Sigmoid colon (tissue), 7 donors: ENCODE data around the gene MZT2B. TPM values are rescaled to one million over a fixed set of nuclear protein-coding genes. Genes with fewer than 3 reads are reported as not detected.
"Not testable (repeated sequence)": the region's sequence is repeated elsewhere in the genome, so short reads cannot be mapped to it uniquely, and the experiment has no call there.

Source experiments
- DNase-seq: peaks from one replicate; pipeline ENCODE4 v3.0.0-alpha.2; 2019
- H3K27ac ChIP-seq, 4 donors: fragments of 200-600 bp; sonication (generic); one replicate each; pipeline ENCODE4 v1.5.1; 2016 to 2019; ENCODE audit warnings: mild to moderate bottlenecking in 1 of 4
- H3K27me3 ChIP-seq, 3 donors: fragments of 200-600 bp; sonication (generic); one replicate each; pipeline ENCODE4 v1.5.1; 2019; ENCODE audit warnings: mild to moderate bottlenecking in 1 of 3
- H3K36me3 ChIP-seq, 4 donors: fragments of 200-600 bp; sonication (generic); one replicate each; pipeline ENCODE4 v1.5.1; 2016 to 2019
- H3K4me1 ChIP-seq, 4 donors: fragments of 200-600 bp; sonication (generic); one replicate each; pipeline ENCODE4 v1.5.1; 2017 to 2019
- H3K4me3 ChIP-seq, 4 donors: fragments of 200-600 bp; sonication (generic); one replicate each; pipeline ENCODE4 v1.5.1; 2017 to 2019; ENCODE audit warnings: mild to moderate bottlenecking in 2 of 4, moderate library complexity in 1 of 4
- H3K9me3 ChIP-seq, 4 donors: fragments of 200-600 bp in 3 of 4; sonication (generic) in 3 of 4; one replicate each; pipeline versions ENCODE4 v1.5.1 to v1.6.1; 2013 to 2019
- CTCF ChIP-seq, 4 experiments: fragments of 450-650 bp in 3 of 4; fragments of 200-600 bp in 1 of 4; IDR thresholded peaks; one replicate each; pipeline ENCODE4 v1.5.1; 2016 to 2019; ENCODE audit warnings: antibody characterized with exemption in 4 of 4, mild to moderate bottlenecking in 3 of 4, moderate library complexity in 2 of 4
- EP300 ChIP-seq, 4 donors: sonication (generic); formaldehyde crosslinking; IDR thresholded peaks; one replicate each; pipeline ENCODE4 v1.6.1; 2017; ENCODE audit warnings: antibody characterized with exemption in 4 of 4
- POLR2A ChIP-seq, 2 donors: fragments of 450-650 bp; IDR thresholded peaks; one replicate each; pipeline ENCODE4 v1.6.1; 2016; ENCODE audit warnings: antibody characterized with exemption in 2 of 2, mild to moderate bottlenecking in 2 of 2, moderate library complexity in 2 of 2
- POLR2AphosphoS5 ChIP-seq, 4 donors: sonication (generic); formaldehyde crosslinking; IDR thresholded peaks; one replicate each; pipeline ENCODE4 v1.6.1; 2017; ENCODE audit warnings: antibody characterized with exemption in 4 of 4
- WGBS, 2 donors: extraction: QIAGEN DNeasy Blood & Tissue Kit; methylation state at CpG; one replicate each; pipeline ENCODE4 v1.1.7; 2013; 5-methylcytosine and 5-hydroxymethylcytosine counted together
- intact Hi-C: fragments of 100-400 bp; cut with DNase I; formaldehyde crosslinking; loops from one replicate; pipeline ENCODE4 v1.15.1; 2023
- polyA plus RNA-seq, 3 donors: library from polyadenylated mRNA; stranded (reverse); fragments of 200-250 nt; gene quantifications; one replicate each; pipeline ENCODE4 v1.2.3, GENCODE V29; 2013
- total RNA-seq, 4 donors: library from RNA; depleted of rRNA; stranded (reverse); fragments of >200 nt; gene quantifications; one replicate each; pipeline ENCODE4 v1.1.0, GENCODE V29; 2016
- donor health status: healthy with polysubstance abuse.
- donor health status: Bipolar disorder and iron deficiency.
- donor health status: healthy.

MZT2B gene
- total and polyA plus RNA-seq, 7 donors = 97.8 to 259 (median 164) TPM

DNA sequence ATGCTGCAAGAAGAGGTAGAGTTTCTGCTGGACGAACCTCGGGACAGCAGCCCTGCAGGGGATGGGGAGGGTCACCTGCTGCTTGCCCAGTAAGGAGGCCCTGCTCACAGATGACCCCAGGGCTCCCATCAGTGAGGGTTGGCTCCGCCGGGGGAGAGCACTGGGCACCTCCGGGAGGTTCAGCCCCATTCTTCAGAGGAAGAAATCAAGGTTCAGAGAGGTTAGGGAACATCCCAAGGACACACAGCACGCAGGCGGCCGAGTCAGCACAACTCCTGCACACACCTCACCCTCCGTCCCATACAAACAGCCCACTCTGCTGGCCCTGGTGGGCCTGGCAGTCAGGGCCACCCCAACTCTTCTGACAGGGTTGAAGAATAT, 25.4 kb upstream of the MZT2B start:
- WGBS, 2 donors = 91 to 92% methylated on average over 9 of the region's 9 CpGs
- TF ChIP-seq POLR2A (IDR thresholded peaks at IDR 0.05) (no peak), CTCF (IDR thresholded peaks at IDR 0.05) (no peak), EP300 (IDR thresholded peaks at IDR 0.05) (no peak), POLR2AphosphoS5 (IDR thresholded peaks at IDR 0.05) (no peak)
- Histone ChIP-seq H3K36me3 (peaks cover 0 to 55% (median 14%) of the 10 kb centered on the region in 4 donors), H3K4me1 (no peaks in the 10 kb centered on the region), H3K4me3 (no peak overlapping the region), H3K27ac (no peak overlapping the region), H3K27me3 (no peaks in the 10 kb centered on the region), H3K9me3 (no peaks in the 10 kb centered on the region)
- DNase-seq = no peak
- intact Hi-C loops = no loop called here

DNA sequence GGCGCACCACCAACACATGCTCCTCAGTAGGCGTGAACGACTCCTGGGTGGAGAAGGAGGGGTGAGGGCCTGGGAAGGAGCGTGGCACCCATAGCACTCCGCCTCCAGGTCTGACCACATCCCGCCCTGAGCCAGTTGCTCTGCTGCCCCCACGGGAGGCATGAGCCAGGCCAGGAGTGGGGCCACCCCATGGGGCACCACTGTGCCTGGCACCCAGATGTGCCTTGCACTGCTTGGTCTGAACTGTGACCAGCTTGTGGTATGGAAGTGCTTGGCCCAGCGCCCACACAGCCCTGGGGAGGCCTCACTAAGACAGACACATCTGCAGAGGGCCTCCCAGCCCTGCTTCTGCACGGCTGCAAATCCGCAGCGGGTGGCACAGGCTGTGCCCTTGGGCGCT, 24.7 kb upstream of the MZT2B start:
- H3K36me3 ChIP-seq = peaks cover 0 to 51% (median 13%) of the 10 kb centered on the region in 4 donors
- DNase-seq, H3K4me3 ChIP-seq, H3K27me3 ChIP-seq, H3K27ac ChIP-seq, H3K4me1 ChIP-seq, H3K9me3 ChIP-seq, intact Hi-C loops: not testable (repeated sequence)
- WGBS, 2 donors = 71 to 82% methylated on average over 11 of the region's 12 CpGs

DNA sequence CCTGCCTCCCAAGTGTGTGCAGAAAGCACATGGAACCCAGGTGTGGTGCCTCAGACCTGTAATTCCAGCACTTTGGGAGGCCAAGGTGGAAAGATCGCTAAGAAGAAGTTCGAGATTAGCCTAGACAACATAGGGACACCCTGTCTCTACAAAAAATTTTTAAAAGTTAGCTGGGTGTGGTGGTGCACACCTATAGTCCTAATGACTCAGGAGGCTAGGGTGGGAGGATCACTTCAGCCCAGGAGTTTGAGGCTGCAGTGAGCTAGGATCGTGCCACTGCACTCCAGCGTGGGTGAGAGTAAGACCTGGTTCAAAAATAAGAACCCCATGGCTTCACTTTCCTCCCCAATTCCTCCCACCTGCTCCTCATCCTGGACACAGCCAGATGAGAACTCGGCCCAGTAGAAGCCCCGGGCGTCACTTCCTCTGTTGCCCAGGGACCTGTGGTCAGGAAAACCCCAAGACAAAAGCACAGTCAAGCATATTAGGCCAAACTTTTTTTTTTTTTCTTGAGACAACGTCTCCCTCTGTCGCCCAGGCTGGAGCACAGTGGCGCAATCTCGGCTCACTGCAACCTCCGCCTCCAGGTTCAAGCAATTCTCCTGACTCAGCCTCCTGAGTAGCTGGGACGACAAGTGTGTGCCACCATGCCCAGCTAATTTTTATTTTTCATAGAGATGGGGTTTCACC, 24.1 kb upstream of the MZT2B start:
- H3K27me3 ChIP-seq, DNase-seq, intact Hi-C loops, H3K4me1 ChIP-seq, H3K4me3 ChIP-seq, H3K27ac ChIP-seq, H3K9me3 ChIP-seq: not testable (repeated sequence)
- peaks cover 0 to 51% (median 12%) of the 10 kb centered on the region in 4 donors for H3K36me3 ChIP-seq
- WGBS, 2 donors = 62 to 76% methylated on average over 13 of the region's 13 CpGs

DNA sequence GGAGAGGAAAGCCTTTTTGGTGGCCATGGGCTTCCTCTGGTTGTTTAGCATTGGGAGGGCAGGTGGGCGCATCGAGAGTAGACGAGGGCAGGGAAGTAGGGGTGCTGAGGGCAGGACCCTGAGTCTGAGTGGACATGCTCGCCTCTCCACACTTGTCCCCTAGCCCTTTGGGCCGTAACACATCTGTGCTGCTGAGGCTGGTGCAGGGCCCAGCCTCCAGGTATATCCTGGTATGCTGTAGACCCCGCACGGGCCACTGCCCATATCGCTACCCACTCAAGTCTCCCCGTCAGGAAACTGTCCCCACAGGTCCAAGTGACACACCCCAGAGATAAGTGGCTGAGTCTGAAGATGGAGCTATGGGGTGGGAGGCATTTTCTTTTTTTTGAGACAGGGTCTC, 23.4 kb upstream of the MZT2B start:
- Histone ChIP-seq H3K27me3 (no peaks in the 10 kb centered on the region), H3K36me3 (peaks cover 0 to 53% (median 12%) of the 10 kb centered on the region in 4 donors), H3K4me3 (no peak overlapping the region), H3K9me3 (no peaks in the 10 kb centered on the region), H3K4me1 (no peaks in the 10 kb centered on the region), H3K27ac (no peak overlapping the region)
- TF ChIP-seq POLR2A (IDR thresholded peaks at IDR 0.05) (no peak), EP300 (IDR thresholded peaks at IDR 0.05) (no peak), POLR2AphosphoS5 (IDR thresholded peaks at IDR 0.05) (no peak), CTCF (IDR thresholded peaks at IDR 0.05) (no peak)
- no peak for DNase-seq
- WGBS, 2 donors = 92 to 95% methylated on average over 9 of the region's 9 CpGs
- intact Hi-C loops = no loop called here

- intact Hi-C loops, H3K27me3 ChIP-seq: not testable (repeated sequence)
- H3K36me3 ChIP-seq = peaks cover 0 to 53% (median 15%) of the 10 kb centered on the region in 4 donors
Measured at GRCh38 chr2:130159376-130159775, 22.7 kb upstream of the MZT2B start.

GRCh38 chr2:130160131-130160530, 21.9 kb upstream of the MZT2B start:
- Histone ChIP-seq H3K9me3 (no peaks in the 10 kb centered on the region), H3K4me1 (no peaks in the 10 kb centered on the region), H3K4me3 (no peak overlapping the region), H3K27me3 (no peaks in the 10 kb centered on the region), H3K36me3 (peaks cover 0 to 53% (median 15%) of the 10 kb centered on the region in 4 donors), H3K27ac (no peak overlapping the region)
- WGBS, 2 donors = 94 to 97% methylated on average over 6 of the region's 6 CpGs
- intact Hi-C loops = no loop called here
- TF ChIP-seq EP300 (IDR thresholded peaks at IDR 0.05) (no peak), POLR2AphosphoS5 (IDR thresholded peaks at IDR 0.05) (no peak), CTCF (IDR thresholded peaks at IDR 0.05) (no peak), POLR2A (IDR thresholded peaks at IDR 0.05) (no peak)
- no peak for DNase-seq

More at GRCh38 chr2:130159376-130159775, 22.7 kb upstream of the MZT2B start:
- not testable (repeated sequence) for H3K4me1 ChIP-seq, DNase-seq, H3K4me3 ChIP-seq, H3K9me3 ChIP-seq, H3K27ac ChIP-seq
- WGBS, 2 donors = 93 to 95% methylated on average over 4 of the region's 4 CpGs

- H3K27ac ChIP-seq, H3K4me1 ChIP-seq, H3K9me3 ChIP-seq, DNase-seq, H3K27me3 ChIP-seq, intact Hi-C loops, H3K4me3 ChIP-seq: not testable (repeated sequence)
- 84 to 87% methylated on average over 25 of the region's 25 CpGs for WGBS, 2 donors
- H3K36me3 ChIP-seq = peaks cover 0 to 62% (median 19%) of the 10 kb centered on the region in 4 donors
Measured at GRCh38 chr2:130160838-130161705, 21.0 kb upstream of the MZT2B start.

GRCh38 chr2:130162486-130162885, 19.6 kb upstream of the MZT2B start:
- H3K27me3 ChIP-seq, H3K27ac ChIP-seq, H3K4me3 ChIP-seq, intact Hi-C loops, DNase-seq, H3K9me3 ChIP-seq, H3K4me1 ChIP-seq: not testable (repeated sequence)
- 95% methylated on average over 7 of the region's 7 CpGs for WGBS, 2 donors
- H3K36me3 ChIP-seq = peaks cover 0 to 76% (median 30%) of the 10 kb centered on the region in 4 donors
